HG02938 (cell line): ENCODE measurements around the gene ATF7IP2.
"Not testable (repeated sequence)": the region's sequence is repeated elsewhere in the genome, so short reads cannot be mapped to it uniquely, and the experiment has no call there.

Experiments
- ATAC-seq: cut with Tn5 transposase; IDR thresholded peaks from one replicate; pipeline ENCODE4 v1.9.1; 2021; ENCODE audit warnings: mild to moderate bottlenecking, moderate library complexity; ENCODE audit not compliant: unreplicated experiment

ATF7IP2 gene

GRCh38 chr16:10441726-10442125, 55.9 kb downstream of the ATF7IP2 start:
- ATAC-seq: no peak

- no peak for ATAC-seq
Observed at GRCh38 chr16:10447289-10447688, 61.4 kb downstream of the ATF7IP2 start.

- not testable (repeated sequence) for ATAC-seq
Observed at GRCh38 chr16:10452208-10453158, 66.6 kb downstream of the ATF7IP2 start.

- no peak for ATAC-seq
Observed at GRCh38 chr16:10453159-10453510, 67.3 kb downstream of the ATF7IP2 start.

GRCh38 chr16:10465821-10466220, 80.0 kb downstream of the ATF7IP2 start:
- no peak for ATAC-seq

- ATAC-seq: no peak
Observed at GRCh38 chr16:10466313-10466712, 80.5 kb downstream of the ATF7IP2 start.

GRCh38 chr16:10466861-10467260, 81.0 kb downstream of the ATF7IP2 start:
- ATAC-seq: no peak

- ATAC-seq: not testable (repeated sequence)
Observed at GRCh38 chr16:10476636-10477035, 90.8 kb downstream of the ATF7IP2 start.

- no peak for ATAC-seq
Observed at GRCh38 chr16:10480151-10480550, 94.3 kb downstream of the ATF7IP2 start.

GRCh38 chr16:10485159-10485558, 99.3 kb downstream of the ATF7IP2 start:
- ATAC-seq: no peak

GRCh38 chr16:10485698-10486382, 100.0 kb downstream of the ATF7IP2 start:
- no peak for ATAC-seq

- no peak for ATAC-seq
Observed at GRCh38 chr16:10490141-10490540, 104.3 kb downstream of the ATF7IP2 start.

GRCh38 chr16:10493276-10493675, 107.4 kb downstream of the ATF7IP2 start:
- ATAC-seq: no peak

- no peak for ATAC-seq
Observed at GRCh38 chr16:10494343-10495030, 108.6 kb downstream of the ATF7IP2 start.

GRCh38 chr16:10495031-10495345, 109.1 kb downstream of the ATF7IP2 start:
- ATAC-seq: no peak

- ATAC-seq: no peak
Observed at GRCh38 chr16:10497132-10498101, 111.6 kb downstream of the ATF7IP2 start.

- ATAC-seq: no peak
Observed at GRCh38 chr16:10500582-10500981, 114.7 kb downstream of the ATF7IP2 start.

GRCh38 chr16:10501016-10501607, 115.3 kb downstream of the ATF7IP2 start:
- ATAC-seq: no peak

GRCh38 chr16:10502776-10503175, 116.9 kb downstream of the ATF7IP2 start:
- no peak for ATAC-seq

GRCh38 chr16:10504404-10504885, 118.6 kb downstream of the ATF7IP2 start:
- no peak for ATAC-seq
